ENCODE data around the gene MYO10.
A peak's percentile ranks its signal among the peaks of the same experiment; 100 is the strongest.

The MYO10 gene

GRCh38 chr5:16870878-16871277 lies 65.2 kb downstream of the MYO10 start:
- Histone ChIP-seq H3K4me3 (ENCODE audit: low read depth, low read length) (no peak overlapping the region), H3K27me3 (ENCODE audit: control insufficient read depth, insufficient read depth, low read length) (no peaks in the 10 kb centered on the region), H3K9me3 (ENCODE audit: control insufficient read depth, insufficient read depth, low read depth, low read length) (peaks cover 22% of the 10 kb centered on the region), H3K27ac (ENCODE audit: low read depth, low read length) (no peak overlapping the region), H3K36me3 (ENCODE audit: control insufficient read depth, insufficient read depth, low read length) (peaks cover 29% of the 10 kb centered on the region), H3K4me1 (ENCODE audit: control insufficient read depth, insufficient read depth, low read length) (peaks cover 26% of the 10 kb centered on the region), H3K9ac (ENCODE audit: low read length) (no peak overlapping the region)

- Histone ChIP-seq H3K27me3 (ENCODE audit: control insufficient read depth, insufficient read depth, low read length) (no peaks in the 10 kb centered on the region), H3K4me3 (ENCODE audit: low read depth, low read length) (no peak overlapping the region), H3K9me3 (ENCODE audit: control insufficient read depth, insufficient read depth, low read depth, low read length) (peaks cover 17% of the 10 kb centered on the region), H3K36me3 (ENCODE audit: control insufficient read depth, insufficient read depth, low read length) (peaks cover 24% of the 10 kb centered on the region), H3K9ac (ENCODE audit: low read length) (no peak overlapping the region), H3K4me1 (ENCODE audit: control insufficient read depth, insufficient read depth, low read length) (peaks cover 27% of the 10 kb centered on the region), H3K27ac (ENCODE audit: low read depth, low read length) (no peak overlapping the region)
Observed at GRCh38 chr5:16869821-16870796, 66.0 kb downstream of the MYO10 start.

GRCh38 chr5:16867577-16867953 lies 68.5 kb downstream of the MYO10 start:
- peaks cover 49% of the 10 kb centered on the region for H3K4me1 ChIP-seq (ENCODE audit: control insufficient read depth, insufficient read depth, low read length)
- no peak overlapping the region for H3K27ac ChIP-seq (ENCODE audit: low read depth, low read length)
- H3K27me3 ChIP-seq (ENCODE audit: control insufficient read depth, insufficient read depth, low read length), result no peaks in the 10 kb centered on the region
- no peak overlapping the region for H3K4me3 ChIP-seq (ENCODE audit: low read depth, low read length)
- no peak overlapping the region for H3K9ac ChIP-seq (ENCODE audit: low read length)
- peaks cover 4% of the 10 kb centered on the region; the same call in 1 of the 2 replicates for H3K9me3 ChIP-seq (ENCODE audit: control insufficient read depth, insufficient read depth, low read depth, low read length)
- H3K36me3 ChIP-seq (ENCODE audit: control insufficient read depth, insufficient read depth, low read length), result peaks cover 7% of the 10 kb centered on the region

GRCh38 chr5:16866795-16867576 lies 69.1 kb downstream of the MYO10 start:
- no peak overlapping the region for H3K27ac ChIP-seq (ENCODE audit: low read depth, low read length)
- H3K4me1 ChIP-seq (ENCODE audit: control insufficient read depth, insufficient read depth, low read length), result peaks cover 50% of the 10 kb centered on the region
- peak overlapping the region; percentile 11; the same call in 1 of the 2 replicates for H3K4me3 ChIP-seq (ENCODE audit: low read depth, low read length)
- no peak overlapping the region for H3K9ac ChIP-seq (ENCODE audit: low read length)
- H3K9me3 ChIP-seq (ENCODE audit: control insufficient read depth, insufficient read depth, low read depth, low read length), result peaks cover 1% of the 10 kb centered on the region; the same call in 1 of the 2 replicates
- H3K27me3 ChIP-seq (ENCODE audit: control insufficient read depth, insufficient read depth, low read length), result no peaks in the 10 kb centered on the region
- peaks cover 4% of the 10 kb centered on the region; the same call in 1 of the 2 replicates for H3K36me3 ChIP-seq (ENCODE audit: control insufficient read depth, insufficient read depth, low read length)

- Histone ChIP-seq H3K27ac (ENCODE audit: low read depth, low read length) (no peak overlapping the region), H3K4me3 (ENCODE audit: low read depth, low read length) (peak overlapping the region; percentile 11; the same call in 1 of the 2 replicates)
Observed at GRCh38 chr5:16866273-16866672, 69.8 kb downstream of the MYO10 start.

DNA sequence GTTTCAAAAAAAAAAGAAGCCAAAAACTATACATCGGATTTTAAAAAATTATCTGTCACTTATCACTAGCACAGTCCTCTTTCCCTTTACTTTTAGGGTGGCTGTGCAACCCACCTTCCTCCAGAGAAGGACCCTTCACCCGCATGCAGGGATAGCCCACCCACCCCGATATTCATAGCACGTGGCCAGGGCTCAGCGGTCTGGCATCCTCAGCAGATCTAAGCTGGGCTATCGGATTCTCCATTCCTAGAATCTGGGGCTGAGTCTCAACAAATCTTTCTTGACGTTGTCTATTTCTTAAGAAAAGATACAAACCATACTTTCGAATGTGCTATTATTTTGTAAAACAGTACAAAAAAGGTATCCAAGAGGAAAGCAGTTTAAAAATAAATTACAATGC lies 70.9 kb downstream of the MYO10 start:
- H3K27ac ChIP-seq (ENCODE audit: low read depth, low read length), result no peak overlapping the region
- H3K36me3 ChIP-seq (ENCODE audit: control insufficient read depth, insufficient read depth, low read length), result no peaks in the 10 kb centered on the region
- no peak overlapping the region for H3K9ac ChIP-seq (ENCODE audit: low read length)
- no peak overlapping the region for H3K4me3 ChIP-seq (ENCODE audit: low read depth, low read length)
- H3K27me3 ChIP-seq (ENCODE audit: control insufficient read depth, insufficient read depth, low read length), result no peaks in the 10 kb centered on the region
- peaks cover 53% of the 10 kb centered on the region for H3K4me1 ChIP-seq (ENCODE audit: control insufficient read depth, insufficient read depth, low read length)
- H3K9me3 ChIP-seq (ENCODE audit: control insufficient read depth, insufficient read depth, low read depth, low read length), result no peaks in the 10 kb centered on the region

More at GRCh38 chr5:16866273-16866672, 69.8 kb downstream of the MYO10 start:
- peaks cover 50% of the 10 kb centered on the region for H3K4me1 ChIP-seq (ENCODE audit: control insufficient read depth, insufficient read depth, low read length)
- H3K27me3 ChIP-seq (ENCODE audit: control insufficient read depth, insufficient read depth, low read length), result no peaks in the 10 kb centered on the region
- no peak overlapping the region for H3K9ac ChIP-seq (ENCODE audit: low read length)
- H3K9me3 ChIP-seq (ENCODE audit: control insufficient read depth, insufficient read depth, low read depth, low read length), result no peaks in the 10 kb centered on the region
- H3K36me3 ChIP-seq (ENCODE audit: control insufficient read depth, insufficient read depth, low read length), result no peaks in the 10 kb centered on the region

DNA sequence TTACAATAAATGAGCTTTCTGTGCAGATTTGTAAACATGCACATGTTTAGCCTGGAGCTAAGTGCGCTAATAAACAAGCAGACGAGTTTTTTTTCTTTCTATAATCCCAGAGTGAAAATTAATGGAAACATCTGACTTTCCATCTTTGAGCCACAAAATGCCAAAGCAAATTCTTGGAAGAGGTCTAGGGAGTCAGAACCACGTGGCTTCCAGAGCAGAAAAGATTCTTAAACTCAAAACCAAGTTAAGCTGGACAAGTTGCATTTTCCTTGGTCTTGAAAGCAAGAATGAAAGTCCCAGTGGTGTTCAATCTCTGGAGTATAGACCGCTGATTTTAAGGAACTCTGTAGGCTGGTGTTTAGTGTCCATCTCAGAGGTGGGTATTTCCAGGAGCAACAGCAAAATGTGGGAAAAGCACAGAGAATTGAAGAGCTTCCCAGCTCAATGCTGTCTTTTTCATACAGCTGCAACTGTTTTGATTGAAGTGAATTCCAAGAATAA lies 71.4 kb downstream of the MYO10 start:
- Histone ChIP-seq H3K27me3 (ENCODE audit: control insufficient read depth, insufficient read depth, low read length) (no peaks in the 10 kb centered on the region), H3K9me3 (ENCODE audit: control insufficient read depth, insufficient read depth, low read depth, low read length) (no peaks in the 10 kb centered on the region), H3K36me3 (ENCODE audit: control insufficient read depth, insufficient read depth, low read length) (no peaks in the 10 kb centered on the region), H3K4me1 (ENCODE audit: control insufficient read depth, insufficient read depth, low read length) (peaks cover 53% of the 10 kb centered on the region), H3K4me3 (ENCODE audit: low read depth, low read length) (no peak overlapping the region), H3K9ac (ENCODE audit: low read length) (no peak overlapping the region), H3K27ac (ENCODE audit: low read depth, low read length) (no peak overlapping the region)

DNA sequence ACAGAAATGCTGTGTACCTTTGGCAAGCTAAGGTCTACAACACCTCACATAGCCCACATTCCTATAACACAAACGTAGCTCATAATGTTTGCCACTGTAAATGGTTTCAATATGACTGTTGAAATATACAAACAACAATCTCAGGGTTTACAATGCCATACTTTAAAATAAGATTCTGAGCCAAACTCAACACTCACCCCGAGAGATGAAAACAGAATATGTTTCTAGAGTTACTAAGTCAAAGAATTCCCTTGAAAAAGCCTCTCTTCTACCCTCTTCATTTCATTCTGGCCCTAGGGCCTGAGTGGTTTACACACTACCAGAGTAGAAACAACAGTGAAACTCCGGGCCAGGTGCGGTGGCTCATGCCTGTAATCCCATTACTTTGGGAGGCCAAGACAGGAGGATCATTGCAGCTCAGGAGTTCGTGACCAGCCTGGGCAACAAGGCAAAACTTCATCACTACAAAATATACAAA lies 72.6 kb downstream of the MYO10 start:
- H3K9ac ChIP-seq (ENCODE audit: low read length), result no peak overlapping the region
- no peak overlapping the region for H3K4me3 ChIP-seq (ENCODE audit: low read depth, low read length)
- no peaks in the 10 kb centered on the region for H3K27me3 ChIP-seq (ENCODE audit: control insufficient read depth, insufficient read depth, low read length)
- H3K27ac ChIP-seq (ENCODE audit: low read depth, low read length), result no peak overlapping the region
- peaks cover 53% of the 10 kb centered on the region for H3K4me1 ChIP-seq (ENCODE audit: control insufficient read depth, insufficient read depth, low read length)
- H3K36me3 ChIP-seq (ENCODE audit: control insufficient read depth, insufficient read depth, low read length), result no peaks in the 10 kb centered on the region
- H3K9me3 ChIP-seq (ENCODE audit: control insufficient read depth, insufficient read depth, low read depth, low read length), result peaks cover 5% of the 10 kb centered on the region

DNA sequence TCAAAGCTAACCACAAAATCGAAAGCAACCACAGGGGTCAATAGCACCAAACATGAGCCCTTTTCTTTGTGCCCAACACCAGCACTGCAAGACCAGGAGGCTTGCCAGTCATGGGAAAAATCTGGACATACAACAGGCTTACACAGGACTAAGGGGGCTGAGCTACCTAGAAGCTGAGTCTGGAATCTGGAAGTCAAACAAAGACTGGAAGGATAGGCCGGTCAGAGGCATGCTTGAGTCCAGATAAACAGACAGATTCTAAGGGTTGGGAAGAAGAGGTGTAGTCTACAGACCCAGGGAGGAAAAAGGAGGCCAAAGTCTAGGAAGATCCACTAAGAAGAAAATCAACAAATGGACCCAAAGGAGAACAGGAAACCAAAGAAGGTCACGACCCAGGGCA lies 73.3 kb downstream of the MYO10 start:
- H3K36me3 ChIP-seq (ENCODE audit: control insufficient read depth, insufficient read depth, low read length), result no peaks in the 10 kb centered on the region
- peaks cover 5% of the 10 kb centered on the region for H3K9me3 ChIP-seq (ENCODE audit: control insufficient read depth, insufficient read depth, low read depth, low read length)
- H3K27me3 ChIP-seq (ENCODE audit: control insufficient read depth, insufficient read depth, low read length), result no peaks in the 10 kb centered on the region
- no peak overlapping the region for H3K4me3 ChIP-seq (ENCODE audit: low read depth, low read length)
- H3K4me1 ChIP-seq (ENCODE audit: control insufficient read depth, insufficient read depth, low read length), result peaks cover 56% of the 10 kb centered on the region
- no peak overlapping the region for H3K9ac ChIP-seq (ENCODE audit: low read length)
- H3K27ac ChIP-seq (ENCODE audit: low read depth, low read length), result peak overlapping the region; percentile 38; the same call in 1 of the 2 replicates

- Histone ChIP-seq H3K4me1 (ENCODE audit: control insufficient read depth, insufficient read depth, low read length) (peaks cover 54% of the 10 kb centered on the region), H3K27ac (ENCODE audit: low read depth, low read length) (no peak overlapping the region), H3K9ac (ENCODE audit: low read length) (no peak overlapping the region), H3K4me3 (ENCODE audit: low read depth, low read length) (no peak overlapping the region), H3K9me3 (ENCODE audit: control insufficient read depth, insufficient read depth, low read depth, low read length) (peaks cover 5% of the 10 kb centered on the region), H3K27me3 (ENCODE audit: control insufficient read depth, insufficient read depth, low read length) (no peaks in the 10 kb centered on the region), H3K36me3 (ENCODE audit: control insufficient read depth, insufficient read depth, low read length) (no peaks in the 10 kb centered on the region)
Observed at GRCh38 chr5:16859346-16859745, 76.7 kb downstream of the MYO10 start.

Measured in HUES6 (cell line).